ENCODE results near the gene LY6G5C. TPM values are rescaled to one million over a fixed set of nuclear protein-coding genes. Genes with fewer than 3 reads are reported as not detected.

The LY6G5C gene
- total and polyA plus RNA-seq, 2 of the 13 experiments (the other 11 are each of a cell fraction or from before 2014, with no cell fraction given), result 0.33 to 0.55 TPM

DNA sequence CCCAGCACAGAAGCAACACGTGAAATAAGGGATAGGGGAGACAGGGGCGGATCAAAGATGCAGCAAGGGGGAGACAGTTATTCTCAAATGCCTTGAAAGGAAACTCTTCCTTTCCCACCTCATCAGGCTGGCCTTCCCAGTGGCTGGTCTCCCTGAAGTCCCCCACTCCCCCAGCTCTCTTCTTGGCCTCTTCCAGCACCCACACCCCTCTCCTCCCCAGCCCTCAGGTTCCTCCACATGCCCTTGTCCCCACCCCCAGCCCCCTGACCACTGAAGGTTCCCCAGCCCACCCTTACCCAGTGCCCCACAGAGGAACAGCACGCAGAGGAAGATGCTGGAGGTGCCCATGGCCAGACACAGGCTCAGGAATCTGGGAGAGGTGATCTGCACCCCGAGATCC is 32.6 kb upstream of the LY6G5C start:
- Histone ChIP-seq H3K79me2 (ENCODE audit: insufficient read depth, low read length) (no peaks in the 10 kb centered on the region), H3K4me1 (ENCODE audit: insufficient read depth, low read length) (peaks cover 34% of the 10 kb centered on the region), H3K9me3 (ENCODE audit: low read length) (no peaks in the 10 kb centered on the region), H3K4me3 (replicated peaks in 1 of 3; ENCODE audit: insufficient read depth in 1 of 3, low read depth in 2 of 3, low read length in 3 of 3) (peak overlapping the region in 1 of 3 experiments; percentile 43; a peak in 1 of 6 replicates), H3K9ac (ENCODE audit: insufficient read depth, low read depth, low read length) (no peak overlapping the region), H2AFZ (ENCODE audit: low read length) (no peak overlapping the region), H4K20me1 (ENCODE audit: insufficient read depth, low read length) (no peaks in the 10 kb centered on the region), H3K27ac (ENCODE audit: extremely low read length, insufficient read depth, low read length) (no peak overlapping the region), H3K27me3 (ENCODE audit: control insufficient read depth in 1 of 2, insufficient read depth in 2 of 2, low read length in 2 of 2) (peaks cover 12 to 44% of the 10 kb centered on the region in 2 experiments; a peak in 4 of 5 replicates), H3K36me3 (replicated peaks in 1 of 2; ENCODE audit: control insufficient read depth in 1 of 2, insufficient read depth in 2 of 2, low read length in 2 of 2) (no peaks in the 10 kb centered on the region), H3K4me2 (ENCODE audit: low read depth, low read length) (peak overlapping the region; percentile 63)
- CTCF ChIA-PET (ENCODE audit: low intra/inter-chr PET ratio, low total read pairs), result no interaction called here
- no peak for FAIRE-seq
- POLR2A ChIA-PET, result interaction anchor here (0.8 to 5.1 kb wide), 12 partner anchors 11 to 149 kb away, joined by 3 to 31 read pairs (median 4); partner anchors contain the start of genes ABHD16A, APOM, C6orf47 and CLIC1
- no TSS peak for BruUV-seq (replicated peaks)
- ATAC-seq, result no peak
- intact Hi-C loops (cut with micrococcal nuclease; ENCODE audit: unreplicated experiment) (no loop called here), in situ Hi-C loops (cut with HindIII; ENCODE audit: extremely low pct_ligation_motif_present, low pct_unique_long_range_greater_than_20kb) (no loop called here)
- 17% methylated on average over 3 of the region's 4 CpGs for WGBS (ENCODE audit: low lambda C conversion rate)
- TF ChIP-seq ZNF619 (CRISPR knock-in tag; IDR thresholded peaks at IDR 0.05), result no peak
- no peak for TF ChIP-seq ZBTB38 (CRISPR knock-in tag; IDR thresholded peaks at IDR 0.05)
- TF ChIP-seq HCFC1 (IDR thresholded peaks at IDR 0.05; ENCODE audit: low read depth, low read length), result no peak
- no peak for DNase-seq (ENCODE audit: low spot score)

DNA sequence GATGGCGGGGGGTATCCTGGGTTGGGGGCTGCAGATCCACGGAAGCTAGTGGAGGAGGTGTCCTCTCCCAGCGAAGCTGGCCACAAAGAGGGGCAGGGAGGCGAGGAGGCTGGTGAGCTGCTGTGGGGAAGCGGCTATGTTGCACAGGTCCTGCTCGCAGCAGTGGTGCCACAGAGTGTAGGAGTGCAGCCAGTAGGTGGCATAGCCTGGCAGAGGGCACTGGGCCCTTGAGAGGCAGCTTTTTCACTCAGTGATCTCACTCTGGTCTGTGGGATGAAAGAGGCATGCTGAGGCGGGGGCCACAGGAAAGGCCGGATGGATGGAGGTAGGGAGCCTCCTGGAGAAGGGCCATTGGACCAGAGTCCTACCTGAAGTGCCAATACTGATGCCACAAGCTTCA is 31.4 kb upstream of the LY6G5C start:
- H3K4me2 ChIP-seq (ENCODE audit: low read depth, low read length), result no peak overlapping the region
- ATAC-seq (no peak; the same call in 2 of the 3 replicates), DNase-seq (ENCODE audit: low spot score) (no peak), FAIRE-seq (no peak)
- no peak overlapping the region for H3K27ac ChIP-seq (ENCODE audit: extremely low read length, insufficient read depth, low read length)
- H3K79me2 ChIP-seq (ENCODE audit: insufficient read depth, low read length), result no peaks in the 10 kb centered on the region
- peaks cover 27% of the 10 kb centered on the region for H3K4me1 ChIP-seq (ENCODE audit: insufficient read depth, low read length)
- in situ Hi-C loops (cut with HindIII; ENCODE audit: extremely low pct_ligation_motif_present, low pct_unique_long_range_greater_than_20kb) (no loop called here), intact Hi-C loops (cut with micrococcal nuclease; ENCODE audit: unreplicated experiment) (no loop called here)
- peaks cover 11 to 47% of the 10 kb centered on the region in 2 experiments; a peak in 4 of 5 replicates for H3K27me3 ChIP-seq (ENCODE audit: control insufficient read depth in 1 of 2, insufficient read depth in 2 of 2, low read length in 2 of 2)
- H4K20me1 ChIP-seq (ENCODE audit: insufficient read depth, low read length), result no peaks in the 10 kb centered on the region
- no peak overlapping the region for H3K9ac ChIP-seq (ENCODE audit: insufficient read depth, low read depth, low read length)
- BruUV-seq (replicated peaks), result no TSS peak
- no peak overlapping the region for H3K4me3 ChIP-seq (replicated peaks in 1 of 3; ENCODE audit: insufficient read depth in 1 of 3, low read depth in 2 of 3, low read length in 3 of 3)
- H3K36me3 ChIP-seq (replicated peaks in 1 of 2; ENCODE audit: control insufficient read depth in 1 of 2, insufficient read depth in 2 of 2, low read length in 2 of 2), result no peaks in the 10 kb centered on the region
- no peak overlapping the region for H2AFZ ChIP-seq (ENCODE audit: low read length)
- TF ChIP-seq, protein P1, sequence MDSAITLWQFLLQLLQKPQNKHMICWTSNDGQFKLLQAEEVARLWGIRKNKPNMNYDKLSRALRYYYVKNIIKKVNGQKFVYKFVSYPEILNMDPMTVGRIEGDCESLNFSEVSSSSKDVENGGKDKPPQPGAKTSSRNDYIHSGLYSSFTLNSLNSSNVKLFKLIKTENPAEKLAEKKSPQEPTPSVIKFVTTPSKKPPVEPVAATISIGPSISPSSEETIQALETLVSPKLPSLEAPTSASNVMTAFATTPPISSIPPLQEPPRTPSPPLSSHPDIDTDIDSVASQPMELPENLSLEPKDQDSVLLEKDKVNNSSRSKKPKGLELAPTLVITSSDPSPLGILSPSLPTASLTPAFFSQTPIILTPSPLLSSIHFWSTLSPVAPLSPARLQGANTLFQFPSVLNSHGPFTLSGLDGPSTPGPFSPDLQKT (CRISPR knock-in tag; IDR thresholded peaks at IDR 0.05; ENCODE audit: borderline replicate concordance), result no peak
- TF ChIP-seq, protein P2, sequence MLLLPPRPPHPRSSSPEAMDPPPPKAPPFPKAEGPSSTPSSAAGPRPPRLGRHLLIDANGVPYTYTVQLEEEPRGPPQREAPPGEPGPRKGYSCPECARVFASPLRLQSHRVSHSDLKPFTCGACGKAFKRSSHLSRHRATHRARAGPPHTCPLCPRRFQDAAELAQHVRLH (CRISPR knock-in tag; IDR thresholded peaks at IDR 0.05; ENCODE audit: borderline replicate concordance, low read depth), result no peak
- TF ChIP-seq, protein P3, sequence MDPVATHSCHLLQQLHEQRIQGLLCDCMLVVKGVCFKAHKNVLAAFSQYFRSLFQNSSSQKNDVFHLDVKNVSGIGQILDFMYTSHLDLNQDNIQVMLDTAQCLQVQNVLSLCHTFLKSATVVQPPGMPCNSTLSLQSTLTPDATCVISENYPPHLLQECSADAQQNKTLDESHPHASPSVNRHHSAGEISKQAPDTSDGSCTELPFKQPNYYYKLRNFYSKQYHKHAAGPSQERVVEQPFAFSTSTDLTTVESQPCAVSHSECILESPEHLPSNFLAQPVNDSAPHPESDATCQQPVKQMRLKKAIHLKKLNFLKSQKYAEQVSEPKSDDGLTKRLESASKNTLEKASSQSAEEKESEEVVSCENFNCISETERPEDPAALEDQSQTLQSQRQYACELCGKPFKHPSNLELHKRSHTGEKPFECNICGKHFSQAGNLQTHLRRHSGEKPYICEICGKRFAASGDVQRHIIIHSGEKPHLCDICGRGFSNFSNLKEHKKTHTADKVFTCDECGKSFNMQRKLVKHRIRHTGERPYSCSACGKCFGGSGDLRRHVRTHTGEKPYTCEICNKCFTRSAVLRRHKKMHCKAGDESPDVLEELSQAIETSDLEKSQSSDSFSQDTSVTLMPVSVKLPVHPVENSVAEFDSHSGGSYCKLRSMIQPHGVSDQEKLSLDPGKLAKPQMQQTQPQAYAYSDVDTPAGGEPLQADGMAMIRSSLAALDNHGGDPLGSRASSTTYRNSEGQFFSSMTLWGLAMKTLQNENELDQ (CRISPR knock-in tag; IDR thresholded peaks at IDR 0.05; ENCODE audit: borderline replicate concordance), result no peak
- TF ChIP-seq TAF1 (CRISPR knock-in tag; IDR thresholded peaks at IDR 0.05), result no peak
- peak; percentile 79; the same call in 1 of the 2 replicates for TF ChIP-seq HNRNPL (IDR thresholded peaks at IDR 0.05; ENCODE audit: low read depth, low read length)
- CTCF ChIA-PET (ENCODE audit: low intra/inter-chr PET ratio, low total read pairs), result no interaction called here
- POLR2A ChIA-PET, result interaction anchor here (5.1 kb wide), 1 partner anchor 10 kb away, joined by 31 read pairs; the partner anchor contains the start of gene ABHD16A
- 63% methylated on average over 7 of the region's 8 CpGs for WGBS (ENCODE audit: low lambda C conversion rate)
- H3K9me3 ChIP-seq (ENCODE audit: low read length), result no peaks in the 10 kb centered on the region
